ENCODE results near the gene TMEM164. TPM values are rescaled to one million over a fixed set of nuclear protein-coding genes. Genes with fewer than 3 reads are reported as not detected.

TMEM164 gene
- total RNA-seq, 2 experiments from 2014 or later, result 9.1 to 11.0 TPM

DNA sequence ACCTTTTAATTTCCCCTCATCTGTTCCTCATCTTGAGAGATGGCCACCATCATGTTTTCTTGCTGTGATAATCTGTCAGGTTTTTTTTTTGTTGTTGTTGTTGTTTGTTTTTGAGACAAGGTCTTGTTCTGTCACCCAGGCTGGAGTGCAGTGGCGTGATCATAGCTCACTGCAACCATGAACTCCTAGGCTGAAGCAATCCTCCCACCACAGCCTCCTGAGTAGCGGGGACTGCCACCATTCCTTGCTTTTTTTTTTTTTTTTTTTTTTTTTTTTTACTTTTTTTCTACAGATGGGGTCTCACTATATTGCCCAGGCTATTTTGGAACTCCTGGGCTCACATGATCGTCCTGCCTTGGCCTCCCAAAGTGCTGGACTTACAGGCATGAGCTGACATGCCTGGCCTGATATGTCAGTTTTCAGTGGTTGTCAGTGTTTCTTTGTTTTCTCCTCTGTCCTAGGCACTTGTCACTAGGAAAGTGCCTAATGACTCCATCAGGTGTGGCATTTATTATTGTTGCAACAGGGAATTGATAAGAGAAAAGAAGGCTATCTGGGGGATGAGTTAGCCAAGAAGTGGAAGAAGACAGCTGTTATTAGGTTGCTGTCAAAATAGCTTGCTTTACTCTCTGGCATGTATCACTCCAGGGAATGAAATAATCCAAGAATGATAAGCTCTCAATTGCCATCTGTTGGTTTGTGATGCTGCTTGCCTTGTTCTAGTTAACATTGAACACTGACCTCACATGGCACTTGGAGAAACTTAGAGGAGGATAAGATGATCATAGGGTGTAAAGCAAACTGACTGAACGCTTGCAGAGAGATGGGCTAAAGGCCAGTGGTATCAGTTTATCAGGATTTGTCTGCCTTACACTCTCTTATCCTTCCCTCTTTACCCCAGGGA, 41.7 kb downstream of the TMEM164 start:
- H3K4me1 Mint-ChIP-seq, result peaks cover 20% of the 10 kb centered on the region
- DNase-seq, result no peak
- no peaks in the 10 kb centered on the region for H3K27me3 Mint-ChIP-seq
- H3K27ac Mint-ChIP-seq, result no peak overlapping the region
- H3K4me3 Mint-ChIP-seq, result no peak overlapping the region
- peaks cover 9% of the 10 kb centered on the region for H3K36me3 Mint-ChIP-seq
- H3K9me3 Mint-ChIP-seq, result no peaks in the 10 kb centered on the region

DNA sequence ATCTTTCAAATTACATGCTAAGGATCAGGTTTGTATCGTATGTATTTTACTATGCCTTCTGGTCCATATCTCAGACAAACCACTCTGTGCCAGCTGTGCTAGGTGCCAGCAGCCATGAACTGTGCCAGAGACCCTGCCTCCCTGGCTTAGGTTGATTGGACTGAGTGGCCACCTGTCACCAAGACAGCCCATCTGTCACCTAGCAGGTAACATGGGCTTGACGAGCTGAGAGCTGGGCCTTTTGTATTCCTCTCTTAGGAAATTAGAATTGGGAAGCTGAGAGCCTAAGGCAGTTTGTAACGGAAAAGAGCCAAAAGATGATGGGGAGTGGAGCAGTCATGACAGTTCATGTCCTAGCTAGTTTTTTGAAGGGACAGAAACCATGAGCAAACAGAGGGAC, 42.5 kb downstream of the TMEM164 start:
- no peaks in the 10 kb centered on the region for H3K9me3 Mint-ChIP-seq
- H3K4me1 Mint-ChIP-seq, result peaks cover 21% of the 10 kb centered on the region
- no peak overlapping the region for H3K27ac Mint-ChIP-seq
- DNase-seq, result no peak
- H3K4me3 Mint-ChIP-seq, result no peak overlapping the region
- no peaks in the 10 kb centered on the region for H3K27me3 Mint-ChIP-seq
- H3K36me3 Mint-ChIP-seq, result peaks cover 9% of the 10 kb centered on the region

DNA sequence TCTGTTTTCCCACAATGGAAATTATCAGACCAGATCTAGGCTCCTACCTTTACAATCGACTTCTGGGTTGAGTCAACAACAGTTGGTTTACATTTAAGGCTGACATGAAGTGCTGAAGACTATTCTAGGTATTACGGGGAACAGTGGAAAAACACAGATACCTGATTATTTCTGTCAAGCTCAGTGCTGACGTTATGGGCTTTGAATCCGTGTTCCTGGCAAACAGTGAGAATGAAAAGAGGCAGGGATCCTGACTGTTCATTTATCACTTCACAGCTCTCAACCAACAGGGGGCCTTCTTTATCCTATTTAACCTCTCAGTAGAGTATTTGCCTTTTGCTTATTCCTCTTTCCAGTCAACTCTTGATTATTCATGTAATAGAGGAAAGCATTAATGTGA, 43.1 kb downstream of the TMEM164 start:
- H3K4me1 Mint-ChIP-seq, result peaks cover 22% of the 10 kb centered on the region
- H3K27ac Mint-ChIP-seq, result no peak overlapping the region
- H3K9me3 Mint-ChIP-seq, result no peaks in the 10 kb centered on the region
- H3K36me3 Mint-ChIP-seq, result peaks cover 7% of the 10 kb centered on the region
- H3K27me3 Mint-ChIP-seq, result no peaks in the 10 kb centered on the region
- H3K4me3 Mint-ChIP-seq, result no peak overlapping the region
- DNase-seq, result no peak

DNA sequence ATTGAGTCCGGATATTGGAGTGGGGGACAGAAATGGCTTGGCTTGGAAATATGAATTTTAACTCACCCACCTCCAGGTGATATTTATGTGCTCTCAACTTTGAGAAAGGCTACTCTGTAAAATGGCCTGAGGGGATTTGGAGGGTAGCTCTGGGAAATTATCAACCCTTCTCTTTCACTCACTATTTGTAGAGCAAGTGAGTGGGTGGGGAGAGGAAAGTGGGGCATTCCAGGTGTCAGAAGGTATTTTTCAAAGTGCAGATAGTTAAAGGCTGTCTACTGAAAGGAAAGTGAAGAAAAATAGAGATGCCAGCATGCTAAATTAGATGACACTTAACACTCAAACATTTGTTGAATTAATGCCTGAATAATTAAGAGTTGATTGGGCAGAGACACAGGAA, 44.1 kb downstream of the TMEM164 start:
- DNase-seq, result no peak
- no peaks in the 10 kb centered on the region for H3K27me3 Mint-ChIP-seq
- H3K4me1 Mint-ChIP-seq, result peaks cover 20% of the 10 kb centered on the region
- no peak overlapping the region for H3K4me3 Mint-ChIP-seq
- peaks cover 4% of the 10 kb centered on the region for H3K36me3 Mint-ChIP-seq
- no peak overlapping the region for H3K27ac Mint-ChIP-seq
- no peaks in the 10 kb centered on the region for H3K9me3 Mint-ChIP-seq

DNA sequence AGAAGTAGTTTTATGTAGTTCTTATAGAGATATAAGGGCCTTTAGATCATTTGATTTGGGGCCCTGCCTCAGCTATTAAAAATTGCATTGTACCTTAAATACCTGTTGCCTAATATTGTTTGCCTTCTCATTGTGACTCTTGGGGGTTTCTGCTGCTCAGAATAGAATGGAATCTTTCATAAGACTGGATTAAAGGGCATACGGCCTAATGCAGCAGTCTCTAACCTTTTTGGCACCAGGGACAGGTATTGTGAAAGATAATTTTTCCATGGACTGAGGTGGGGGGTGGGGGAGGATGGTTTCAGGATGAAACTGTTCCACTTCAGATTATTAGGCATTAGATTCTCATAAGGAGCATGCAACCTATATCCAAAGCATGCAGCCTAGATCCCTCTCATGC, 46.2 kb downstream of the TMEM164 start:
- Mint-ChIP-seq H3K27ac (no peak overlapping the region), H3K9me3 (no peaks in the 10 kb centered on the region), H3K4me3 (no peak overlapping the region), H3K27me3 (no peaks in the 10 kb centered on the region), H3K4me1 (peaks cover 11% of the 10 kb centered on the region), H3K36me3 (peaks cover 14% of the 10 kb centered on the region)
- no peak for DNase-seq

DNA sequence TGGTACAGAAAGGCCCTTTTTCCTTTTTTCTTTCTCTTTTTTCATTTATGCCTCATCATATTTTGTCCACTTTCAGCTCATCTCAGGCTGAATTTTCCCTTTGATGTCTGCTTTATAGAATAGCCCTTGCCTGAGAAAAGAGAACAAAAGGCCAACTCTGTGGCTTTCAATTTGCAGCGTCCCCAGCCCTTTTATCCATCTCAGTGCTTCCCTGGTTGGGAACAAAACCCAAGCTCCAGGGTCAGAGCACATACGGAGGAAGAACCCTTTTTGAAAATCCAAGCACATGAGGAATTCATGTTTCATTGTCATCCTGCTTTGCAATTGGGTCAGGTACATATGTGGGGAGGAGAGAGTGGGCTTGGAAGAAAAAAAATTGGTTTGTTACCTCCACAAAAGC, 47.5 kb downstream of the TMEM164 start:
- H3K27me3 Mint-ChIP-seq, result no peaks in the 10 kb centered on the region
- DNase-seq, result no peak
- H3K4me3 Mint-ChIP-seq, result no peak overlapping the region
- H3K36me3 Mint-ChIP-seq, result peaks cover 16% of the 10 kb centered on the region
- H3K27ac Mint-ChIP-seq, result no peak overlapping the region
- H3K4me1 Mint-ChIP-seq, result peaks cover 11% of the 10 kb centered on the region
- H3K9me3 Mint-ChIP-seq, result no peaks in the 10 kb centered on the region

DNA sequence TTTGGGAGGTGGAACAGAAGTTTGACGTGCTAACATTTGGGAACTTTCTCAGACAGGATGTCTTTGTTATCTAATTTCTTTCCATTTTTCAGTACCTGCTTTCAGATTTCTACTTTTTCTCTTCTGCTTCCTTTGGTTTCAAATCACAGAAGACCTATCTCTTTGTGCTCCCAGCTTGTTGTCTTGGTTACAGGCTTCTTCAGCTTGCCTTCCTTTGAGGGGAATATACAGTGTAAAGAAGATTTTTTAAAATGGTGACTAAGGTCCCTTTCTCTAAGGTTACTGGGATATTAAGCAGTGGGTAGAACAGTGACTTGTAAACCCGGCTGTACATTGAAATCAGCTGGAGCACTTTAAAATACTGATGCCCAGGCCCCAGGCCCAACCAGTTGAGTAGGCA, 48.0 kb downstream of the TMEM164 start:
- no peak for DNase-seq
- no peak overlapping the region for H3K27ac Mint-ChIP-seq
- H3K27me3 Mint-ChIP-seq, result no peaks in the 10 kb centered on the region
- H3K4me1 Mint-ChIP-seq, result peaks cover 14% of the 10 kb centered on the region
- H3K36me3 Mint-ChIP-seq, result peaks cover 20% of the 10 kb centered on the region
- H3K4me3 Mint-ChIP-seq, result no peak overlapping the region
- peaks cover 3% of the 10 kb centered on the region for H3K9me3 Mint-ChIP-seq

DNA sequence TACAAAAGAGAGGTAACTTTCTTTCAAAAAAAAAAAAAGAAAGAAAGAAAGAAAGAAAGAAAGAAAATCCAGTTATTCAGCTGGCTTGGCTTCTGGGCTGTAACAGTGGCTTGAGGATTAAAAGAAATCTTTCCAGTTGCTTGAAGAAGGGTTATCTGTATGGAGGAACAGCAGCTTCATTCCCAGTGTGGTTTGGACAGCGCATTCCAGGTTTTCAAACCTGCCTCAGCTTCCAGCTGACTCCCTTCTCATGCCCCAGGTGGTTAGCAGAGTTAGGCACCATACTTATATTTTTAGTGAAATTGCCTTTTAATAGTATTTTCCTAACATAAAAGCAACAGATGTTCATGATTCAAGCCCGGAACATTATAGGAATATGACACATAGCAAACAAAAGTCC, 48.6 kb downstream of the TMEM164 start:
- no peak for DNase-seq
- H3K27me3 Mint-ChIP-seq, result no peaks in the 10 kb centered on the region
- H3K9me3 Mint-ChIP-seq, result peaks cover 3% of the 10 kb centered on the region
- no peak overlapping the region for H3K27ac Mint-ChIP-seq
- H3K4me3 Mint-ChIP-seq, result no peak overlapping the region
- H3K4me1 Mint-ChIP-seq, result peaks cover 19% of the 10 kb centered on the region
- peaks cover 20% of the 10 kb centered on the region for H3K36me3 Mint-ChIP-seq

DNA sequence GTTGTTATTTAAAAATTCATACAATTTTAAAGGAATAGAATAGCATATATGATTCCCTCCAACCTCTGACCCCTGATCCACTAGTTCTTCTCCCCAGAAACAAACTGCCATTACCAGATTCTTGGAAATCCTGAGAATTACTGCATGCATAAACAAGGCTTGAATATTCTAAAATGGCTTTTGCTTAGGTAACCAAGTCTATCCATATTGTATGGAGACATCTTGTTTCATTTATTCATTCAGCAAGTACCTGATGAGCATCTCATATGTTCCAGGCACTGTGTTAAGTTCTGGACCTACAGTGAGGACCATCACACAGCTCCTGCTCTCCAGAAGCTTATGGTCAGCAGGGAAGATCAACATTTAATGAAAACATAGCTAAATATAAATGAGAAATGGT, 49.4 kb downstream of the TMEM164 start:
- Mint-ChIP-seq H3K27me3 (no peaks in the 10 kb centered on the region), H3K27ac (no peak overlapping the region), H3K4me3 (no peak overlapping the region), H3K9me3 (peaks cover 3% of the 10 kb centered on the region), H3K4me1 (peaks cover 16% of the 10 kb centered on the region), H3K36me3 (peaks cover 22% of the 10 kb centered on the region)
- DNase-seq, result no peak

DNA sequence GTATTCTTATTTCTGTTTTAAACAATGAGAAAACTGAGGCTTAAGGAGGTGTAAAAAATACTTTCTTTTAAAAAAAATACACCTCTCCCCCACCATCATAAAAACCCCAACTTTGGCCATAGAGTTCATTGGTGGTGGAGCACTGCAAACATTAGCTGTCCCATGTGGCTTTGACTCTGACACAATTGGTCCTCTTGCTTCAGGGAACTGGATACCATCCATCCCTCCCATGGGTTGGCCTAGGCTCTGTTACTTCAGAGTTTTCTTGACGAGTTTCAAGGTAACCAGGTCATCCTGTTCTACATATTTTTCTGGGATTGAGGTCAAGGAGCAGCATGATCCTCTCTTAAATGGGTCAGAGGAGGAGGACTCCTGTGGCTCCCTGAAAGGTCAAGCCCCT, 50.5 kb downstream of the TMEM164 start:
- no peak overlapping the region for H3K27ac Mint-ChIP-seq
- peaks cover 26% of the 10 kb centered on the region for H3K36me3 Mint-ChIP-seq
- H3K4me3 Mint-ChIP-seq, result no peak overlapping the region
- no peaks in the 10 kb centered on the region for H3K27me3 Mint-ChIP-seq
- peaks cover 14% of the 10 kb centered on the region for H3K4me1 Mint-ChIP-seq
- peaks cover 4% of the 10 kb centered on the region for H3K9me3 Mint-ChIP-seq
- no peak for DNase-seq

DNA sequence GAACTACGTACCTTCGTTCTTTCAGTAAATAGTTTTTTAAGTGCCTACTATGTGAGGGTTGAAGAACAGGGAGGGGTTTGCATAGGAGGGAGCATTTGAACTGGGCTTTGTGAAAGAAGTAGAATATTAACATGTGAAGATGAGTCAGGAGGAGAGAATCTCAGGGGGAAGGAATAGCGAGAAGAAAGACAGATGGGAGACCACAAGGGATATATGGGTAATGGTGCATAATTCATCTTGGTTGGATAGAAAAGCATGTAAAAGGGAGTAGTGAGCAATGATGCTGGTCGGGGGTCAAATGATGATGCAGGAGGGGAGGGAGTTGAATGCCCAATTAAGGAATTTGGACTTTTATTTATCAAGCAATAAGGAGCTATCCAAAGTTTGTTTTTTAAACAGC, 52.7 kb downstream of the TMEM164 start:
- H3K36me3 Mint-ChIP-seq, result peaks cover 27% of the 10 kb centered on the region
- H3K9me3 Mint-ChIP-seq, result peaks cover 4% of the 10 kb centered on the region
- peaks cover 11% of the 10 kb centered on the region for H3K4me1 Mint-ChIP-seq

DNA sequence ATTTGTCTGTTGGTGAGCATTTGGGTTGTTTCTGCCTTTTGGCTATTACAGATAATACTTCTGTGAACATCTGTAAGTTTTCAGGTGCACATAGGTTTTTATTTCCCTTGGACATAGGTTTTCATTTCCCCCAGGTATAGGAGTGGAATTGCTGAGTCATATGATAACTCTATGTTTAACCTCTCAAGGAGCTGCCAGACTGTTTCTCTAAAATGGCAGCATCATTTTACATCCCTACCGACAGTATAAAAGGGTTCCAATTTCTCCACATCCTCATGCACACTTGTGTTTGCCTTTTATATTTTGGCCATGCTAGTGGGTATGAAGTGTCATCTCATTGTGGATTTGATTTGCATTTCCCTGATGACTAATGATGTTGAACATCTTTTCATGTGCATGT, 53.5 kb downstream of the TMEM164 start:
- H3K36me3 Mint-ChIP-seq, result peaks cover 30% of the 10 kb centered on the region
- H3K27me3 Mint-ChIP-seq, result no peaks in the 10 kb centered on the region
- H3K4me1 Mint-ChIP-seq, result peaks cover 11% of the 10 kb centered on the region
- peaks cover 4% of the 10 kb centered on the region for H3K9me3 Mint-ChIP-seq
- no peak overlapping the region for H3K27ac Mint-ChIP-seq
- no peak overlapping the region for H3K4me3 Mint-ChIP-seq
- no peak for DNase-seq

More for the DNA sequence above, 52.7 kb downstream of the TMEM164 start:
- no peak for DNase-seq
- Mint-ChIP-seq H3K27me3 (no peaks in the 10 kb centered on the region), H3K27ac (no peak overlapping the region), H3K4me3 (no peak overlapping the region)

DNA sequence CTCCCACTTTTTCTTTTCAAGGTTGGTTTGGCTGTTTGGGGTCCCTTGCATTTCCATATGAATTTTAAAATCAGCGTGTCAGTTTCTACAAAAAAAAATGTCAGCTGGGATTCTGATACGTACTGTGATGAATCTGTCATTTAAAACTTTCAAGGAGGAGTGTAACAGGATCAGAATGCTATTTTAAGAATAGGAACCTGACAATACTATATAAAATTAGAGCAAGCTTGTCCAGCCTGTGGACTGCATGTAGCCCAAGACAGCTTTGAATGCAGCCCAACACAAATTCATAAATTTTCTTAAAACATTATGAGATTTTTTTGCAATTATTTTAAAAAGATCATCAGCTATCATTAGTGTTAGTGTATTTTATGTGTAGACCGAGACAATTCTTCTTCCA, 56.5 kb downstream of the TMEM164 start:
- no peak for DNase-seq
- peaks cover 24% of the 10 kb centered on the region for H3K36me3 Mint-ChIP-seq
- H3K9me3 Mint-ChIP-seq, result peaks cover 4% of the 10 kb centered on the region
- no peak overlapping the region for H3K4me3 Mint-ChIP-seq
- H3K27ac Mint-ChIP-seq, result no peak overlapping the region
- peaks cover 11% of the 10 kb centered on the region for H3K4me1 Mint-ChIP-seq
- H3K27me3 Mint-ChIP-seq, result no peaks in the 10 kb centered on the region

DNA sequence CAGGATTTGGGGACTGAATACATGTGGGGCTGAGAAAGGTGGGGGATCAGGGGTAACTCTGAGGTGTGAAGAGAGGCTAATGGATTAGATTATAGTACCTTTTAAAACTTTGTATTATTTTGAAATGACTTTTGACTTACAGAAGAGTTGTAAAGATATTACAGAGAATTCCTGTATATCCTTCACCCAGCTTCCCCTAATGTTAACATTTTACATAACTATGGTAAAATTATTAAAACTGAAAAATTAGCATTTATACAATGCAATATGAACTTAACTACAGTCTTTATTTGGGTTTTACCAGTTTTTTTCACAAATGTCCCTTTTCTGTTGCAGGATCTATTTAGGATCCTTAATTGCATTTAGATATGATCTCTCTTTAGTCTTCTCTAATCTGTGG, 57.4 kb downstream of the TMEM164 start:
- Mint-ChIP-seq H3K4me1 (peaks cover 11% of the 10 kb centered on the region), H3K27me3 (no peaks in the 10 kb centered on the region), H3K4me3 (no peak overlapping the region), H3K36me3 (peaks cover 24% of the 10 kb centered on the region), H3K27ac (no peak overlapping the region), H3K9me3 (peaks cover 4% of the 10 kb centered on the region)
- DNase-seq, result no peak

DNA sequence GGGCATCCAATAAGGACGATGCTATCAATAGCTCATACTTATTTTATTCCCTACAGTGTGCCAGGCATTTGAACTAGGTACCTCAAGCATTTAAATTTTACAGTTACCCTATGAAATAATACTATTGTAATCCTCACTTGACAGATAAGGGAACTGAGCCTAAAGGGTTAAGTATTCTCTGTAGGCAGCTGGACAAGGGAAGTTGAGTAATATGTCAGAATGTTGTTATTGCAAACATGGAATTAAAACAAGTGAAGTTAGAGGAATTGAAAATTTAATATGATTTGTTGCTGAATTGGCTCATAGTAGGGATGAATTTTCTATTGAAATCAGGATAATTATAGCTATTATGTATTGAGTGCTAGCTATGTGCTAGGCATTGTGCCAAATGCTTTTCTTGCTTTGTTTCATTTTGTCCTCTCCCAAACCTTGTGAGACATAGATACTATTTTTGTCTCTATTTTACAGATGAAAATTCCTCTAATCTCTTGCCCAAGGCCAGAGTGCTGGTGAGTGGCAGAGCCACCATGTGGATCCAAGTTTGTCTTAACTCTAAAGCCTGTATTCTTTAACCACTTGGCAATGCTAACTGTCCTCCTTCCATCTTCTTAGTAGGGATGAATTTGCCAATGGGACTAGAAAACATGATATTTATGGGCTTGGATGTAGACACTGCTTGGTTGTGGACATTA, 58.1 kb downstream of the TMEM164 start:
- peaks cover 1% of the 10 kb centered on the region for H3K9me3 Mint-ChIP-seq
- H3K27me3 Mint-ChIP-seq, result no peaks in the 10 kb centered on the region
- H3K4me1 Mint-ChIP-seq, result peaks cover 7% of the 10 kb centered on the region
- H3K27ac Mint-ChIP-seq, result no peak overlapping the region
- no peak overlapping the region for H3K4me3 Mint-ChIP-seq
- DNase-seq, result no peak
- H3K36me3 Mint-ChIP-seq, result peaks cover 20% of the 10 kb centered on the region

DNA sequence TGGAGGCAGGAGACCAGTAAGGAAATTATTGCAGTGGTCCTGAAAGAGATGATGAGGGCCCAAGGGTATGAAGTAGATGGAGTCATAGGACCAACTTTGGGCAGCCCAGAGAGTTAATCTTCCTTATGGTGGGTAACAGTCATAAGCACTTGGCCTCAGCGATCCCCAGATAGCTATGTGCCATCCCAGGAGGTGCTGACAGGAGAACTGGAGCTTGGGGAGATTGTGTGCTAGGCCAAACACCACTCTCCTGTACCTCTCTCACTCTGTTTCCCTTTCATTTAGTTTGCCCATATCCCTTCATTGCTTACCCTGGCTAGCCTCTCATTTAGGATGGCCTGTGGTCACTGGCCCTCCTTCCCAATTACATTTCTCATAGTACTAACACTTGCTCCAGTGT, 60.0 kb downstream of the TMEM164 start:
- Mint-ChIP-seq H3K4me1 (peaks cover 2% of the 10 kb centered on the region), H3K9me3 (peaks cover 1% of the 10 kb centered on the region), H3K27ac (no peak overlapping the region), H3K4me3 (no peak overlapping the region), H3K36me3 (peaks cover 18% of the 10 kb centered on the region), H3K27me3 (no peaks in the 10 kb centered on the region)
- no peak for DNase-seq

All from activated naive CD8-positive, alpha-beta T cell treated with anti-CD3 and anti-CD28 coated beads for 36 hours (primary cell).